HG03354 (cell line): ENCODE results near the gene RALGPS1.

ENCODE experiments used
- ATAC-seq: cut with Tn5 transposase; IDR thresholded peaks from one replicate; pipeline ENCODE4 v1.9.1; 2021; ENCODE audit warnings: mild to moderate bottlenecking; ENCODE audit not compliant: unreplicated experiment, poor library complexity, severe bottlenecking

The RALGPS1 gene

DNA sequence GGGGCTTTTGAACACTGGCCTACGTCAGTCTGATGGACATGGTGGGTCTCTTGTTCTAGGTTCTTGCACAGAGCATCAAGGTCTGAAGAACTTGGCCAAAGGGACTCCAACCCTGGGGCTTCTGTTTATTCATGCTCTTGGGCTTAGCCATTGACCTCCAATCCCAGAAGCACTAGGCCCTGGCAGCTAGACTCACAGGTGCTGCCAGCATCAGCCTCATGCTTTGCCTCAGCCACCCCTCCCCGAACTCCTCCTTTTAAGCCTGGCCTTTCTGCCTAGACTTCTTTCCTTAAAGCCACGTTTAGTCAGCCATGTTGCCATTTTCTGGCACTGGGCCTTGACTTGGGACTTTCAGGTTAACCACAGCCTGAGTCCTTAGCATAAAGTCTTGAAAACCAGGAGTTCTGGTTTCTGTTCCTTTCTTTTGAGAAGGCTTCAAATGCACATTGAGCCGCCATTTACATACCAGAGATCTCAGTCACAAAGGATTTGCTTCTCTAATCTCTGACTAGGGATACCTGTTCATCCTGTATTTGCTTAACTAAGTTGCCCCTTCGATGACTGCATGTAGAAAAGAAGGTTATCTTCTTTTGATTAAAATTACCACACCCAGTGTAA, 153.1 kb downstream of the RALGPS1 start:
- ATAC-seq: no peak

DNA sequence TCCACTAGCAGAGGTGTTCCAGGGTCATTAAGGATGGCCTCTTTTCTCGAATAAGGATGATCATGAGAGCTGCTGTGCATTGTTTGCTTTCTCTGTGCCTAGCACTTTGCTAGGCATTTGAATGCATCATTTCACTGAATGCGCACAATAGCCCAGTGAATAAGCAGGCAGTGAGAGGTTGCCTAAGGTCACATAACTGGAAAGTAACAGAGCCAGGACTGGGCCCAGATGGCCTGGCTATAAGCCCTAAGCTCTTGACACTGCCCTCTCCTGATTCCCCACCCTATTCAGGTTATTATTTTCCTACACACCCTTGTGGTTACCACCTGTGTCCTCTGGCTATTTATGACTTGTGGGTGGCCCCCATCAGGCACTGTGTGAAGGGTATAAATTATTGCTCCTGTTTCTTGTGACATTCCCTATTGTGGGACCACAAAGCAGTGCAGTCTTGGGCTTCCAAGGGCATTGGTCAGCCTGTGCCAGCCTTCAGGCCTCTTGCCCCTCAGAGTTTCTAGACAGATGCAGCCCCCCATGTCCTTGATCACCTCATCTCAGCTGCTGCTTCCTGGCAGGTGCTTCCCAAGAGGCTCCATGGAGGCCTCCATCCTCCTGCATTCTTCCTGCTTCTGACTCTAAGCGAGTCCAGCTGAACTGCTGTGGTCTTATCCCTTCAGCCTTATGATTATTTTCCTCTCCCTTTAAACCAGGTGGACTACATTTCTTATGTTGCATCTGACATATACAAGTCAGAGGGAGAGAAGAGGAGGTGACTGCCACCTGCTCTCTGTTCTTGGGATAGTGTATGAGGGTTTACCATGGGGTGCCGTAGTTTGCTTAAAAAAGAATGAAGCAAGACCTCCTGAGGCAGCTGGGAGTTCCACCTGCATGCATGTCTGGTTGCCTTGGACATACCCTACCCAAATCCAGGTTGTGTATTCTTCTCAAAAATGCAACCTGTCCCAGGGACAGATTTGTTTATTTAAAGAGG, 160.3 kb downstream of the RALGPS1 start:
- no peak for ATAC-seq

DNA sequence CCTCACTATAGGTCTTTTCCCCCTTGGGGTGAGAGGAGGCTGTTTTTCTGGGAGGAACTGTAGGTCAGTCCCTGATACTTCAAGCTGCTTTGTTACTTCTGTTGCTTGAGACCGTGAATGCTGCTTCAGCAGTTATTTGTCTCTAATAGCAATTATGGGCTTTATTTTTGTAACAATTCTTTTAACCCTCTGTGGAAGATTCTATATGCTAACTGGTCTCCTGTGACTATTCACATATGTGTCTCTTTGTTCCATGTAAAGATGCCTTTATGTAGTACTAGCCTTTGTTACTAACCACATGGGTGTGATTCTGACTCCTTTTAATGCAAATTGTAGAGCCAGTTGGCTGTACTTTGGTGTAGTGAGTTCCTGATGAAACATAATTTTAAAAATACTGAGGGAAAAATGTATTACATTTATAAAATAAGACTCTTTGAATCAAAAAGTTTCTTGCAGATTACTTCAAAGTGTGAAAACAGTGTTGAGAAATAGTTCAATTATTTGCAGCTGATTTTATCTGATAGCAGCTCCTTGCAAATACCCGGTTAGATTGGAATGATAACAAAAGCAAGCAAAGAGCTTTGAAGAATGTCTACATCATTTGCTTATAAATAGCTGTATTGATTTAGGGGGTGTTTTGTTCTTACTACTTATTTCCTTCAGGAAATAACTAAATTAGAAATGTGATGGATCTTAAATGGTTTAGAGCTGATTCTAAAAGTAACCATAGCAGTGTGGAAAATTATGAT, 161.2 kb downstream of the RALGPS1 start:
- ATAC-seq: no peak

DNA sequence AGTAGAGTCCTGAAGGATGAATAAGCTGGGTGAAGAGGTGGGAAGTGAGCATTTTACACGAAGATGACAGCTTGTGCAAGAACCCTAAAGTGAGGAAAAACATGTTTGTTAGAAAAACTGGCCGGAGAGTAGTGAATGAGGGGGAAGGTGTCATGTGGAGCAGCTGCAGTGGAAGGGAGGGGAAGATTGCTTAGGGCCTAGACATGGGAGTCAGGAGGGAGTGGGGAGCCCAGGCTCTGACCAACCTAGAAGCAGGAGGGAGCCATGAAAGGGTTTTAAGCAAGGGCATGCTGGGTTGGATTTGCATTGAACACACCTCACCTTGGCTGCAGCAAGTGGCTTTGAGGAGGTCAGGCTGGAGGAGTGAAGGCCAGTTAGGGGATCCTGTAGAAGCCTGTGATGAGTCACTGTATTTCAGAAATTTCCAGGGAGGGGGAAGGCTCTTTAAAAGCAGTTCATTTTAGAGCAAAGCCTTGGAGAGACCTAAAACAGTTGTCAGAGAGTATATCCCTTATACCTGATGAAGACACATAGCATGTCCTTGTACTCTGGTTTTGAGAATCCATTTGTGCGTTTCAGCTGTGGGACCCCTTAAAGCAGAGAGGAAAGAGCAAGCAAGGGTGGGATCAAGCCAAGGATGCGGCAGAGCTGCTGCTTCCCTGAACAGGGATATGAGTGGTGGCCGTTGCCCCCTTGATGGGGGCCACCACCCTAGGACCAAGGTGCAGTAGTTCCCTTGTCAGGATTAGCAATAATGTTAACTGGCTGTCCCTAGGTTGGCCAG, 162.5 kb downstream of the RALGPS1 start:
- ATAC-seq: no peak

DNA sequence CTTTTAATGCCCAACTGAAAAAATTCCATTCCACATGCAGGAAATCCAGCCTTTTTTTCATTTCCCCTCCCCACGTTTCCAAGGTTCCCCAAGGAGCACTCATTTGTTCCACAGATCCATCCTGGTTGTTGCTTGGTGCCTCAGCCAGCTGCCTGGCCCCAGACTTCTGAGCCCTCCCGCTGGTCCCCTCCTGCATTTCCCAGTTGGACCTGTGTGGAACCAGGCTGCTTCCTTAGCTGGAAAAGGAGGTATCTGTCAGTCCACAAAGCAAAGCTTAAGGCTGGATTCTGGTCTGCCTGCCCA, 163.0 kb downstream of the RALGPS1 start:
- no peak for ATAC-seq

DNA sequence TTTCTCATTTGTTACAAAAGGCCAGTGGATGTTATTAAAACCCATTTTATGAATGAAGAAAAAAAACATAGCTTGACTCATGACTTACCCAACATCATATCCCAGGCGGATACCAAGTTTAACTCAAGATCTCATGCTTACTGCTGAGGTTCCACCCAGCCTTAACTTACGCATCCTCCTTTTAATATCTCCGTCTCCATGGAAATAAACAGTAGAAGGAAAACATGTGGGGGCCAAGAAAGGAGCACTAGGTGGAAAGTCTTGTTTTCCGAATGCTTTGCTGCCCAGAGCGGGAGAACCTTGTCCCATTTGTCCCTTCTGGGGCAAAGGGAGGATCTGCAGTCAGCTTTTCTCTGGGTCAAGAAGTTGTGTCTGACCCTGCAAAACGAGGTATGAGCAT, 163.8 kb downstream of the RALGPS1 start:
- ATAC-seq: no peak

DNA sequence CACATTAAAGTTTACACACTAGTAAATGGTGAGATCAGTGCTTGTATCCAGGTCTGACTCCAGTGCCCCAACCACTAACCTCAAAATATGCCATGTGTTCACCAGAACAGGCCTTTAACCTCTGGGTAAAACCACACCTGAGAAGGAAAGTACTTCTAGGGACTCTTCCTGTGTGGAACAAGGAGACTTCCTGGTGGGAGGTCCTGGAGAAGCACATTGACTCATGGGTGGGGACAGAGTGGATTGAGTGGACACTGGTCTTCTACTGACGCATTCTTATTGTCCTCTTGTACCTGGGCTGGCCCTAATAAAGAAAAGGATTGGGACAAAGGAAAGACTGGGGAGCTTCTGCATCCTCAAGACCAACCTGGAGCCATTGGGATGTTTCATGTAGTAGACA, 164.4 kb downstream of the RALGPS1 start:
- ATAC-seq: no peak

DNA sequence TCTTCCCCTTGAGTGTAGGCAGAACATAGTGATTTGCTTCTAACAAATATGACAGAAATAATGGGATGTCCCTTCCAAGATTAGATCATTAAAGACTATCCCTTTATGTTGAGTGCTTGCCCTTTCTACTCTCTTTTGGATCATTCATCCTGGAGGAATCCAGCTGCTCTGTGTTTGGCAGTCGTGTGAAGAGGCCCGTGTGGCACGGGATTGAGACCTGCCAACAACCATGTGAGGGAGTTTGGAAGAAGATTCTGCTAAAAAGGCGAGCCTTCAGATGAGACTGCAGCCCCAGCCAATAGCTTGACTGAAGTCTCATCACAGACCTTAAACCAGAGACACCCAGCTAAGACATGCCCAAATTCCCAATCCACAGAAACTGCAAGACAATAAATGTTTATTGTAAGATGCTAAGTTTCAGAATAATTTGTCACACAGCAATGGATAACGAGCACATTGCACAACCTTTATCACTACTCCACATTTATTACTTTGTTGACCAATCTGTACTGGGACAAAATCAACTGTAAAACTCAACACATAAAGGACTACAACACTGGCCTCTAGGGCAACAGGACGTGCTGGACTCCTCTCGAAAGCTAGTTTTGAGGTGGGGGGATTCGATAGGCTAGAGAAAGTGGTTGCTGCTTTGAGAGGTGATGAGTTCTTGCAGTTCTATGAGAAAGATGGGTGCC, 165.0 kb downstream of the RALGPS1 start:
- no peak for ATAC-seq

DNA sequence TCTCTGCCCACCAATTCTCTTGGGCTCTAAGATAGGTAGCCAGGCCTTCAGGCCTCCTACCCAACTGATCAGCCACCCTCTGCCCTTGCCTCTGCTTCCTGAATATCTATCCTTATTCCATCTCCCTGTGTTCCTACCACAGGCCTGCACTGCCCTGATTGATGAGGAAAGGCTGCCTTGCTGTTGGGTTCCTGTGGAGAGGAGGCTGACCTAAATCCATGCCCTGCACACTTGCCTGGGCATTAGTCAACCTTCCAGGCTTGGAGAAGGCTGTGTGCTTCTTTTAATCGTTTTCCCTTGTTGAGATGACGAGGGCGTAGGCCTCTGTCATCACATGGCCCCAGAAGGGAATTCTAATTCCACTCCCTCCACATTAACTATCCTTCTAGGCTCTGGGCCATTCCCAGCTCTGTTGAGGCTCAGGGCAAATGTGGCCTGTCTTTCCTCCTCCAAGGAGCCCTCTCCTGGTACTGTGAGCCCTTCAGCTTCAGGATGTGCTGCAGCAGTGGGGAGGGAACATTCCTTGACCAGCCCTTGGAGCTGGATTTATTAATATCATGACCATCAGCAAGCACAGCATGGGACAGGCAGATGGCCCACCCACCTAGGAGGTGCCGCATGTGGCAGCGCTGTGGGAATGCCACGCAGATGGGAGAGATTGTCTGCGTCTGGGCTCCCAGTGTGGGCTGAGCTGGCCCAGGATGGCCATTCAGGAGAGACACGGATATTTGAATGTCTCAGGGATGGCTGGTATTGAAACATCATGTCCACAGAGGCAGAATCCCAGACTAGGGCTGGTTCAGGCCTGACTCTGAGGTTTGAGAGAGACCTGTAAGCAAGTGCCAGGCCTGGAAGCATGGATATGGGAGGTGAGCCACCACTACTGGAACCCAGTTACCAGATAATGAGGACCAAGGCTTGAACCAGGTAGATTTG, 166.9 kb downstream of the RALGPS1 start:
- no peak for ATAC-seq

DNA sequence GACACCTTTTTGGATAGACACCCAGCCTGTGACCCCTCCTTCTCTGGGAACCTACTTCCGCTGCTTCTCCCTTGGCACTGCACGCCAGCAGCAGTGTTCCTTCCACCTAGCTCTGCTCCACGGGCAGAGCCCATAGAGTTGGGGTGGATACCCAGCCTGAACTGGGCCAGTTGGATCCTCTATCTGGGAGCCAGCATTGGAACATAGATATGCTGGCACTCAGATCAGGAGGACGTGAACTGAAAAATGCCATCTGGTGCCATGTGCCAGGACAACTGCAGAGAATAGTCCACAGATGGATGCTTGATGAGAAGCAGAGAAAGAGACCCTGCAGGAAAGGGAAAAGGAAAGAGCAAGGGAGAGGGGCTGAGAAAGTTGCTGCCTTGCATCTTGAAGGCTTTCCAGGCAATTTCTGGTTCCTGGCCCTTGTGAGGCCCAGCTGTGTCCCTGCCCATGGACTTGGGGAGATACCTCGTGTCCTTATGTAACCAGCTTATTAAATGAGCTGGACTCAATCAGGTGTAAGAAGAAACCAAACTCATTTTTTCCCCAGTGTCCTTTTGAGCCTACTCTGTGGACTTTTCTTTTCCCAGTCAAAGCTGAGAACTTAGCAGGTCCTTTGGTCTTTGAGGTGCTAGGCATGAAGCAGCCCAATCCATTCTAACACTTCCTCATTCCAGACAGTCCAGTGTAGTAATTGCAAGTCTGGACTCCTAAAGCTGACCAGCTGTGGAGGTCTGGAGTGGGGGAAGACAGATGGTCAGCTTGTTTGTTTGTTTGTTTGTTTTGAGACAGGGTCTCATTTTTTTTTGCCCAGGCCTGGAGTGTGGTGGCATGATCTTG, 168.8 kb downstream of the RALGPS1 start:
- no peak for ATAC-seq

DNA sequence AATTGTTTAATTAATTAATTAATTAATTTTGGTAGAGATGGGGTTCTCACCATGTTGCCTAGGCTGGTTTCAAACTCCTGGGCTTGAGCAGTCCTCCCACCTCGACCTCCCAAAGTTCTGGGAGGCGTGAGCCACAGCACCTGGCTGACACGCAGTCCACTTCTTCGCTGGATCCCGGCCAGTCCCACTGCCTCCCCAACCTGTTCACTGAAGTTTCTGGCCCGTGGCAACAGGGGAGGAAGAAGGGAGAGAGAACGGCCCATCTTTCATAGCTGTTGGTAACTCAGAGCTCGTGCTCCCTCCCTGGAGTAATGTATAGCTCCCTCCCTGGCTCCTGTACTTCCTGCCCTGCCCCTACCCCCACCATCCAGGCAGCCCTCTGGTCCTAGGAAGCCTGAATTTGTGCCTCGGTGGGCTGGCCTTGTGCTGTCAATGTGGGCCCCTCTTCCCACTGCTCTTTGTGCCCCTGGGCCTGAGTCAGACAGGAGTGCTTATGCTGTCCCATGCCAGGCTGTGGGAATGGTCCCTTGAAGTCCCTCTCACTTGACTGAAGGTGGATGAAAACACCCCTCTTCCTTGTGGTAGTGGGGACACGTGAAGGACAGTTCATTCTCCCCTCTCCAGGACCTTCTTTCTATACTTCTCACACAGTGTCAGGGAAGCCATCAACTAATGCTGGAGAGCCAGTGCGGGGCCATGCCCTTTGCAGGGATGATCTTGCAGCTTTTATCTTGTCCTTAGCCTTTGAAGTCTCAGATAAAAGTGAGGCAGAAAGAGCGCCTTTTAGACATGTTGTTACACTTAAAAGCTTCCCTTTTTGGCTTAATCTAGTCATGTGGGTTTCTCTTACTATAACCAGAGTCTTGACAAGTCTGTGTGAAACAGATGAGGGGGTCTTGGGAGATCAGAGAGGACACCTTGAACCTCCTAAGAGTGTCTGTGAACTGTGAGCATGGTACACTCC, 169.8 kb downstream of the RALGPS1 start:
- no peak for ATAC-seq

DNA sequence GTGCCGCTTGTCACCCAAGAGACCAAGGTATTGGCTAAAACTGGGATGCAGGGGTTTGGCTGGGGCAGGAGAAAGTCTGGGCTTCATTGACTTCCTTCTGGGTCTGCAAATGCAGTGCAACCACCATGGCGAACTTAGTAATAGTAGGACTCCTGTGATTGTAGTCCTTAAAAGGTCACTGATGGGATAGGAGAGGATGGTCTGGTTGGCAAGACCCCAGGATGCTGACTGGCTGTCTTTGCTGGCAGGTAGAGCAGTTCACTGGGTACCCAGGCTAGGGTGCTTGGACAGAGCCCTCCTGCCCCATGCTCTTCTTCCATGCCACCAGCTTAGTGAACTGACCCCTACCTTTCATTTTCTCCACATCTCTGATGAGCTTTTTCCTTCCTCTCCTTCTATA, 170.6 kb downstream of the RALGPS1 start:
- ATAC-seq: no peak

DNA sequence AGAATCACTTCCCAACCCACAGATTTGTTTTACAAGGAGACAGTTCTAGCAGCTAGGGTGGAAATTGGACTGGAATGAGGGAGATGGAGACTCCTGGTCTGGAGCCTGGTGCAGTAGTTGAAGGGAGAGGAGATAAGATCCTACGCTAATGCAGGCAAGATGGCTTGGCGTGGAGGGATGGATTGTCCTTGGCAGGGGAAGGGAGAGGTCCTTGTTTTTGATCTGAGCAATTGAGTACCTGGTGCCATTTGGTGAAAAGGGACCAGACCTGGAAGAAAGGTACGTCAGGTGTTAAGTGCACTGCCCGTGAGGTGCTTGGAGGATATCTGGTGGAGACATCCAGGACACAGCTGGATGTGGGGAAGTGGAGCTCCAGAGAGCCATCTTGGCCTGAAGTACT, 172.2 kb downstream of the RALGPS1 start:
- no peak for ATAC-seq

DNA sequence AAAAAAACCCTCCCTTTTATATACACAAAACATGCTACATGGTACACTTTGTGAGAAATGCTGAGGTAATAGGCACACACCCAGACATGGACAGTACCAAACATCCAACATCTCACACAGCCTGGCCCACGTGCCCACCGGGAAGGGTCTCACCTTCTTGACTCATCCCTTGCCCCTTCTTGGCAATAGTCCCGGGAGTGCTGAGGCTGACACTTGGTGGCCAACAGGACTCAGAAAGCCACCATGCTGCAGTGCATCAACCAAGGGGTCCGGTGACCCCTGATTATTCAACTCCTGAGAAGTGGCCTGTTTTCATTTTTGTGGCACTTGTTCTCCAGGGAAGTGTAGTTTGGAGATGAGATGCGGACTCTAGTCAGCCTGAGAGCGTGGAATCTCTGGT, 172.8 kb downstream of the RALGPS1 start:
- ATAC-seq: no peak

DNA sequence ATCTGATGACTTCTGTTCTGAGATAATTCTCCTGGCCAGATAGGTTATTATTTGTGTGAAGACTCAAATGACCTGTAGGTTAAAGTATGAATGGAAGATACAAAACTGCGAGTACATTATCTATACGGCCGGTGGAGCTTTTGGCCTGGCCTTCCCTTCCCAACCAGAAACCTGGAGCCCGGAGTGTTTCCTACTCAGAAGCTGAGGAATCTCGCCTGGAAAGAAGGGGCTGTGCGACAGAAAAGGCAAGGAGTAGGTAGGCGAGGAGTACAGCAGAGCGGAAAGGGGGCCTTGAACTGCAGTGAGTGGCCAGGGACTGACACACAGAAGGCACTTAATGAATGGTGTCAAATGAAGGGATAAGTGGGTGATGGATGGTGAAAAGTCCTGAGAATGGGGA, 173.3 kb downstream of the RALGPS1 start:
- no peak for ATAC-seq
